H7 (cell line): Measurements from ENCODE around the gene GSTT2B. TPM values are rescaled to one million over a fixed set of nuclear protein-coding genes. Genes with fewer than 3 reads are reported as not detected.
A peak's percentile ranks its signal among the peaks of the same experiment; 100 is the strongest.
"Not testable (repeated sequence)": the region's sequence is repeated elsewhere in the genome, so short reads cannot be mapped to it uniquely, and the experiment has no call there.

Experiments
- DNase-seq: peaks from one replicate; pipeline ENCODE4 v3.0.0; 2012
- H3K27me3 ChIP-seq: 2 replicates; pipeline ENCODE4 v1.6.0; 2011; ENCODE audit warnings: mild to moderate bottlenecking, low read length; ENCODE audit not compliant: control insufficient read depth, insufficient read depth
- H3K36me3 ChIP-seq: replicated peaks from 2 replicates; pipeline ENCODE4 v1.5.1; 2011; ENCODE audit warnings: low read length; ENCODE audit not compliant: control insufficient read depth, insufficient read depth
- H3K4me3 ChIP-seq: 2 replicates; pipeline ENCODE4 v1.5.1; 2011; ENCODE audit warnings: low read depth, mild to moderate bottlenecking, control low read depth, low read length, moderate library complexity; ENCODE audit not compliant: insufficient read depth
- total RNA-seq: library from RNA; depleted of rRNA; stranded (reverse); fragments of >200 nt; shearing (Covaris generic); gene quantifications from 2 replicates; pipeline ENCODE4 v1.2.3, GENCODE V29; 2014; rRNA removed

GSTT2B gene
- total RNA-seq, 1 experiment from 2014 or later, result 13.1 TPM

DNA sequence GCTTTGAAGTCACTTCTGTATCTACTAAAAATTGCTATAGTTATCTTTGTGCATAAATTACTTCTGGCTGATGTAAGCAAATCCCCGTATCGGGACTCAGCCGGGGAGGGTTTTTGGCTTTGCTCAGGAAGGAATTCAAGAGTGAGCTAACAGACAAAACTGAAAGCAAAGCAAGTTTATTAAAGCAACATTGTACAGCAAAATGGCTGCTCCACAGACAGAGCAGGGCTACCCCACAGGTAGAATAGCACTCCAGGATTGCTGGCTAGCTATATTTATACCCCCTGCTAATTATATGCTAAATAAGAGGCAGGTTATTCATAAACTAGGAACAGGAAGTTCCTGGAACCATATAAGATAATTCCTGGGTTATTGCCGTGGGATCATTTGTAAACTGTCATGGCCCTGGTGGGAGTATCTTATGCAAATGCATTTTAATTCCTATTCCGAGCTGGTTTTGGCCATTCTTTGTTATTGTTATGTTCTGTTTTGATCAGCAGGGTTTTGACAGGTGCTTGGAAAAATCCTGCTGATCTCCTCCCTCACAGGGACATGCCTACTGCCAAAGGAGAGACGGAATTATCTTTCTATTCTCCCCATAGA, 51.6 kb downstream of the GSTT2B start:
- H3K36me3 ChIP-seq, result no peaks in the 10 kb centered on the region
- DNase-seq, result no peak
- H3K27me3 ChIP-seq, result peaks cover 2% of the 10 kb centered on the region
- no peak overlapping the region for H3K4me3 ChIP-seq

DNA sequence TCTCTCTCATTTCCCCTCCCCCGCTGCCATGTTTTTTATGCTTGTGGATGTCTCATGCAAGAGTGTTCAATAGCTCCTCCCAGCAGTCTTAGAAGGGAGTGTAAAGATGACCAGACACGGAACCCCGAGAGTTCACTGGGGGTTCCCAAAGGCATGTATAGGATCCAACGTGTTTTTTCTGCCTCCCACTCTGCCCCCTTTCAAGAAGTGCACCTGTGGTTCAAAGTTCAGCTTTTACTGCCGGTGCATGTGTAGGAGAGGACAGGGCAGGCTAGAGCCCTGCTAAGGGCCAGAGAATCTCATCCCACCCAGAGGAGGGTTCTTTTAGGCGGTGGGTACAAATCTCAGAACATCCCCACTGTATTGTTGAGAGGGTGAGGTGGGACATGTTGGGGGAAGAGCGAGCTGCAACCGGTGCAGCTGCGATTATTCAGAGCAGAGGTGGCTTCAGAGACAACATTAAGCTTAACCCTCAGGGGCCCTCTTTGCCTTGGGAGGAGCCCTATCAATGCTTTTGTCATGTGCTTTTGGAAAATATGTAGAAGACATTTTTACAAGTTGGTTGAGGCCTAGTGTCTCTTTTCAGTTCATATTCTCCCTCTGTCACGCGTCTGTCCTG, 52.3 kb downstream of the GSTT2B start:
- H3K4me3 ChIP-seq, result no peak overlapping the region
- DNase-seq, result peak; percentile 43
- peaks cover 2% of the 10 kb centered on the region for H3K27me3 ChIP-seq
- no peaks in the 10 kb centered on the region for H3K36me3 ChIP-seq

DNA sequence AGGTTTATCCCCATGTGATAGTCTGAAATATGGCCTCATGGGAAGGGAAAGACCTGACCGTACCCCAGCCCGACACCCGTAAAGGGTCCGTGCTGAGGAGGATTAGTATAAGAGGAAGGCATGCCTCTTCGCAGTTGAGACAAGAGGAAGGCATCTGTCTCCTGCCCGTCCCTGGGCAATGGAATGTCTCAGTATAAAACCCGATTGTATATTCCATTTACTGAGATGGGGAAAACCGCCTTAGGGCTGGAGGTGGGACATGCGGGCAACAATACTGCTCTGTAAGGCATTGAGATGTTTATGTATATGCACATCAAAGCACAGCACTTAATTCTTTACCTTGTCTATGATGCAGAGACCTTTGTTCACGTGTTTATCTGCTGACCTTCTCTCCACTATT, 53.6 kb downstream of the GSTT2B start:
- not testable (repeated sequence) for DNase-seq, H3K36me3 ChIP-seq, H3K4me3 ChIP-seq, H3K27me3 ChIP-seq

Other genes starting within 250 kb of the GSTT2B start
- gene ZNF70, start 210.1 kb downstream of the GSTT2B start, total RNA-seq, result 1.7 and 2.3 TPM in 2 replicates
- gene VPREB3, start 206.8 kb downstream of the GSTT2B start, total RNA-seq, result not detected in 2 replicates
- 1.8 and 3.7 TPM in 2 replicates for gene C22orf15, start 198.2 kb downstream of the GSTT2B start, total RNA-seq
- gene CHCHD10, start 193.2 kb downstream of the GSTT2B start, total RNA-seq, result 55.6 and 60.9 TPM in 2 replicates
- gene MMP11, start 188.3 kb downstream of the GSTT2B start, total RNA-seq, result 7.8 and 12.8 TPM in 2 replicates
- 79.1 and 86.5 TPM in 2 replicates for gene SMARCB1, start 174.2 kb downstream of the GSTT2B start, total RNA-seq
- 5.0 and 9.3 TPM in 2 replicates for gene DERL3, start 122.2 kb downstream of the GSTT2B start, total RNA-seq
- 10.7 and 17.4 TPM in 2 replicates for gene SLC2A11, start 103.3 kb downstream of the GSTT2B start, total RNA-seq
- 952 and 1,162 TPM in 2 replicates for gene MIF, start 66.8 kb downstream of the GSTT2B start, total RNA-seq
- gene DDTL, start 5.7 kb upstream of the GSTT2B start, total RNA-seq, result 3.5 and 4.2 TPM in 2 replicates
- 317 and 422 TPM in 2 replicates for gene DDT, start 13.2 kb upstream of the GSTT2B start, total RNA-seq
- gene GSTT2, start 18.9 kb upstream of the GSTT2B start, total RNA-seq, result 0.48 TPM in 1 of 2 replicates, not detected in the other
- not detected in 2 replicates for gene GSTT4, start 44.3 kb upstream of the GSTT2B start, total RNA-seq
- gene CABIN1, start 50.1 kb upstream of the GSTT2B start, total RNA-seq, result 55.3 and 55.9 TPM in 2 replicates
- 0.83 and 1.3 TPM in 2 replicates for gene SUSD2, start 220.3 kb upstream of the GSTT2B start, total RNA-seq